C4-2B (cell line): ENCODE results near the gene PGA5.
"Not testable (repeated sequence)": the region's sequence is repeated elsewhere in the genome, so short reads cannot be mapped to it uniquely, and the experiment has no call there.

Experiments used
- CTCF ChIP-seq: fragments of 450-650 bp; conservative IDR thresholded peaks from 2 replicates; pipeline ENCODE4 v1.5.1; 2017; ENCODE audit warnings: mild to moderate bottlenecking
- ZFX ChIP-seq: fragments of 450-650 bp; IDR thresholded peaks from 2 replicates; pipeline ENCODE4 v1.6.1; 2017

- not testable (repeated sequence) for TF ChIP-seq CTCF, ZFX
Observed at GRCh38 chr11:61219016-61219415, 22.0 kb upstream of the PGA5 start.
